SK-N-SH (cell line): Measurements from ENCODE around the gene SMOC1. TPM values are rescaled to one million over a fixed set of nuclear protein-coding genes. Genes with fewer than 3 reads are reported as not detected.

Experiments
- CTCF ChIA-PET: fragments of 300-600, 350-600 bp; formaldehyde crosslinking; extraction: SDS; loops from one replicate; lab custom pipeline; 2021; lab: Yijun Ruan, JAX
- POLR2A ChIA-PET: fragments of 350-600 bp; sonication (Branson Sonifier 250); formaldehyde crosslinking; extraction: SDS; loops from one replicate; lab custom pipeline; 2020; ENCODE audit warnings: antibody characterized with exemption, inconsistent platforms; lab: Yijun Ruan, JAX
- DNase-seq: peaks from one replicate; pipeline ENCODE4 v3.0.0; 2012
- H2AFZ ChIP-seq: fragments of 200-600 bp; sonication (generic); 2 replicates; pipeline ENCODE4 v1.8.1; 2016; ENCODE audit warnings: antibody characterized with exemption, mild to moderate bottlenecking, low read depth
- H3F3A ChIP-seq: fragments of 200-600 bp; sonication (generic); replicated peaks from 2 replicates; pipeline ENCODE3; 2016; ENCODE audit warnings: antibody characterized with exemption, mild to moderate bottlenecking; ENCODE audit not compliant: insufficient read depth
- H3K27ac ChIP-seq, 2 experiments: fragments of 200-500 bp in 1 of 2; fragments of 200-600 bp in 1 of 2; sonication (Bioruptor generic) in 1 of 2; sonication (generic), shearing (Covaris generic) in 1 of 2; 2 replicates each; pipeline versions ENCODE4 v1.5.1 to v1.6.1; 2014 to 2016; ENCODE audit warnings: low read depth in 2 of 2, inconsistent platforms in 1 of 2, low read length in 1 of 2, mild to moderate bottlenecking in 1 of 2, mixed read lengths in 1 of 2
- H3K27me3 ChIP-seq: fragments of 200-600 bp; sonication (generic), shearing (Covaris generic); 2 replicates; pipeline ENCODE4 v1.6.1; 2016; ENCODE audit warnings: mixed run types; ENCODE audit not compliant: insufficient read depth
- H3K36me3 ChIP-seq, 2 experiments: fragments of 200-500 bp in 1 of 2; fragments of 200-600 bp in 1 of 2; sonication (Bioruptor generic) in 1 of 2; sonication (generic) in 1 of 2; replicated peaks in 1 of 2; 2 replicates each; pipeline versions ENCODE3 to v1.5.1; 2014 to 2016; ENCODE audit warnings: low read length in 1 of 2, mild to moderate bottlenecking in 1 of 2; ENCODE audit not compliant: insufficient read depth in 2 of 2, control insufficient read depth in 1 of 2
- H3K4me1 ChIP-seq, 2 experiments: fragments of 200-500 bp in 1 of 2; fragments of 200-600 bp in 1 of 2; sonication (Bioruptor generic) in 1 of 2; sonication (generic), shearing (Covaris generic) in 1 of 2; 2 replicates each; pipeline versions ENCODE4 v1.5.1 to v1.6.1; 2014 to 2016; ENCODE audit warnings: low read depth in 1 of 2, low read length in 1 of 2, mixed run types in 1 of 2; ENCODE audit not compliant: insufficient read depth in 2 of 2, control insufficient read depth in 1 of 2
- H3K4me2 ChIP-seq: fragments of 200-600 bp; sonication (generic), shearing (Covaris generic); 2 replicates; pipeline ENCODE4 v1.6.1; 2017; ENCODE audit warnings: mixed run types
- H3K4me3 ChIP-seq, 2 experiments: fragments of 200-500 bp in 1 of 2; fragments of 200-600 bp in 1 of 2; sonication (Bioruptor generic) in 1 of 2; sonication (generic), shearing (Covaris generic) in 1 of 2; 2 replicates each; pipeline versions ENCODE4 v1.5.1 to v1.8.1; 2014 to 2016; ENCODE audit warnings: low read depth in 2 of 2, inconsistent platforms in 1 of 2, low read length in 1 of 2, mild to moderate bottlenecking in 1 of 2, mixed read lengths in 1 of 2, moderate library complexity in 1 of 2
- H3K79me2 ChIP-seq: fragments of 200-600 bp; sonication (generic); 2 replicates; pipeline ENCODE4 v1.8.1; 2017; ENCODE audit warnings: mild to moderate bottlenecking; ENCODE audit not compliant: insufficient read depth
- H3K9ac ChIP-seq: fragments of 200-600 bp; sonication (generic); 2 replicates; pipeline ENCODE4 v1.6.1; 2017; ENCODE audit warnings: mixed run types
- H3K9me2 ChIP-seq: fragments of 200-600 bp; sonication (generic); 2 replicates; pipeline ENCODE4 v1.6.1; 2017; ENCODE audit warnings: mixed run types
- H3K9me3 ChIP-seq: fragments of 200-600 bp; sonication (generic); 2 replicates; pipeline ENCODE4 v1.6.1; 2017; ENCODE audit warnings: mixed run types, mild to moderate bottlenecking, moderate library complexity
- H4K20me1 ChIP-seq: fragments of 200-600 bp; sonication (generic); 2 replicates; pipeline ENCODE4 v1.6.1; 2017; ENCODE audit warnings: mild to moderate bottlenecking, mixed run types; ENCODE audit not compliant: insufficient read depth
- GATA2 ChIP-seq: sonication (generic); formaldehyde crosslinking; IDR thresholded peaks from 2 replicates; pipeline ENCODE4 v1.5.0; 2020; ENCODE audit warnings: mild to moderate bottlenecking, missing genetic modification reagents
- NRF1 ChIP-seq: IDR thresholded peaks from 2 replicates; pipeline ENCODE4 v1.6.1; 2012; ENCODE audit warnings: low read depth, mild to moderate bottlenecking, low read length
- RCOR1 ChIP-seq: fragments of 150-350 bp; IDR thresholded peaks from 2 replicates; pipeline ENCODE4 v1.6.1; 2017; ENCODE audit warnings: antibody characterized with exemption, low read length
- USF2 ChIP-seq: fragments of 150-350 bp; IDR thresholded peaks from 2 replicates; pipeline ENCODE4 v1.6.1; 2017; ENCODE audit warnings: antibody characterized with exemption, low read length, low read depth, borderline replicate concordance
- YY1 ChIP-seq: IDR thresholded peaks from 2 replicates; pipeline ENCODE4 v1.4.0; 2012; ENCODE audit warnings: low read depth, mild to moderate bottlenecking
- ZBTB33 ChIP-seq: IDR thresholded peaks from 2 replicates; pipeline ENCODE4 v1.4.0; 2012; ENCODE audit warnings: low read depth, borderline replicate concordance
- WGBS: methylation state at CpG from one replicate; pipeline ENCODE4 v1.1.6; 2017; ENCODE audit warnings: low lambda C conversion rate; 5-methylcytosine and 5-hydroxymethylcytosine counted together
- polyA plus RNA-seq, 3 experiments: library from polyadenylated mRNA; depleted of rRNA; stranded (reverse); fragments of >200 nt; gene quantifications; 2 replicates each; pipeline ENCODE4 v1.2.3, GENCODE V29; 2012
- TF ChIP-seq, protein P1 (sequence below): IDR thresholded peaks from 2 replicates; pipeline ENCODE4; 2012
- TF ChIP-seq, protein P2 (sequence below): IDR thresholded peaks from 2 replicates; pipeline ENCODE4 v1.6.1; 2012; ENCODE audit warnings: mild to moderate bottlenecking, low read depth, low read length, moderate library complexity

SMOC1 gene
- polyA plus RNA-seq, 1 of the 3 experiments (the other 2 are of a cell fraction), result not detected

DNA sequence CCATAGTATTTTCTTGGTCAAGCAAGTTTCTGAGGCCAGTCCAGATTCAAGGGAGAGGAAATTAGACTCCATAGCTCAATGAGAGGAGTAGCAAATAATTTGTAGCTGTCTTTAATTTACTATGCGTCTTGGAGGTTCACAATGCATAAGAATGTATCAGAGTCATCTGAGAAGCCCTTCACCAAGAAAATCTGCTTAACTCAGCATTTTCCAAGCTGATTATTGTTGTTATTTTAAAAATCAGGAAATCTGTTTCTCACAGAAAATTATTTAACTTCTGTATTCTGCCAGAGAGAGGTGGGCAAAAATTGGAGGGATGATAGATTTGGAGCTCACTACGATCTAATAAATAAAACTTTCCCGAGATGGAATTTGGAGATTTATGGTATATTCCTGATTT is 72.0 kb downstream of the SMOC1 start:
- H3K9me3 ChIP-seq, result no peaks in the 10 kb centered on the region
- no peaks in the 10 kb centered on the region for H3F3A ChIP-seq
- no peak for DNase-seq
- no peaks in the 10 kb centered on the region for H4K20me1 ChIP-seq
- TF ChIP-seq USF2 (no peak), RCOR1 (no peak), ZBTB33 (no peak), YY1 (no peak), NRF1 (no peak)
- TF ChIP-seq, protein P1, sequence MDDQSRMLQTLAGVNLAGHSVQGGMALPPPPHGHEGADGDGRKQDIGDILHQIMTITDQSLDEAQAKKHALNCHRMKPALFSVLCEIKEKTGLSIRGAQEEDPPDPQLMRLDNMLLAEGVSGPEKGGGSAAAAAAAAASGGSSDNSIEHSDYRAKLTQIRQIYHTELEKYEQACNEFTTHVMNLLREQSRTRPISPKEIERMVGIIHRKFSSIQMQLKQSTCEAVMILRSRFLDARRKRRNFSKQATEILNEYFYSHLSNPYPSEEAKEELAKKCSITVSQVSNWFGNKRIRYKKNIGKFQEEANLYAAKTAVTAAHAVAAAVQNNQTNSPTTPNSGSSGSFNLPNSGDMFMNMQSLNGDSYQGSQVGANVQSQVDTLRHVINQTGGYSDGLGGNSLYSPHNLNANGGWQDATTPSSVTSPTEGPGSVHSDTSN, result no peak
- TF ChIP-seq, all 33 proteins: peak for 0
- 57% methylated on average over 3 of the region's 3 CpGs for WGBS
- Histone ChIP-seq H3K4me2 (no peak overlapping the region), H3K79me2 (no peaks in the 10 kb centered on the region), H3K4me1 (peaks cover 0 to 16% of the 10 kb centered on the region in 2 experiments; a peak in 1 of 4 replicates), H3K9me2 (no peaks in the 10 kb centered on the region), H3K4me3 (no peak overlapping the region), H3K27ac (no peak overlapping the region), H3K36me3 (no peaks in the 10 kb centered on the region), H3K27me3 (no peaks in the 10 kb centered on the region), H3K9ac (no peak overlapping the region), H2AFZ (no peak overlapping the region)
- POLR2A ChIA-PET, result no interaction called here
- CTCF ChIA-PET, result interaction anchor here (0.9 to 1.5 kb wide), 4 partner anchors 8 to 133 kb away, joined by 3 to 5 read pairs (median 3); no protein-coding TSS in a partner anchor

- ChIA-PET CTCF (interaction anchor here (0.9 to 1.4 kb wide), 3 partner anchors 7 to 76 kb away, joined by 3 read pairs; no protein-coding TSS in a partner anchor), POLR2A (no interaction called here)
- no peak overlapping the region for H3K27ac ChIP-seq
- H4K20me1 ChIP-seq, result no peaks in the 10 kb centered on the region
- no peaks in the 10 kb centered on the region for H3K9me2 ChIP-seq
- no peak for DNase-seq
- no peaks in the 10 kb centered on the region for H3K27me3 ChIP-seq
- peaks cover 0 to 21% of the 10 kb centered on the region in 2 experiments; a peak in 1 of 4 replicates for H3K4me1 ChIP-seq
- H3K9ac ChIP-seq, result no peak overlapping the region
- H3K36me3 ChIP-seq, result no peaks in the 10 kb centered on the region
- no peak overlapping the region for H3K4me3 ChIP-seq
- WGBS, result 25% methylated on average over 9 of the region's 9 CpGs
- H3K4me2 ChIP-seq, result no peak overlapping the region
- no peaks in the 10 kb centered on the region for H3K9me3 ChIP-seq
- no peak overlapping the region for H2AFZ ChIP-seq
- H3K79me2 ChIP-seq, result no peaks in the 10 kb centered on the region
- TF ChIP-seq NRF1 (no peak), GATA2 (CRISPR knock-in tag) (no peak)
- TF ChIP-seq, protein P2, sequence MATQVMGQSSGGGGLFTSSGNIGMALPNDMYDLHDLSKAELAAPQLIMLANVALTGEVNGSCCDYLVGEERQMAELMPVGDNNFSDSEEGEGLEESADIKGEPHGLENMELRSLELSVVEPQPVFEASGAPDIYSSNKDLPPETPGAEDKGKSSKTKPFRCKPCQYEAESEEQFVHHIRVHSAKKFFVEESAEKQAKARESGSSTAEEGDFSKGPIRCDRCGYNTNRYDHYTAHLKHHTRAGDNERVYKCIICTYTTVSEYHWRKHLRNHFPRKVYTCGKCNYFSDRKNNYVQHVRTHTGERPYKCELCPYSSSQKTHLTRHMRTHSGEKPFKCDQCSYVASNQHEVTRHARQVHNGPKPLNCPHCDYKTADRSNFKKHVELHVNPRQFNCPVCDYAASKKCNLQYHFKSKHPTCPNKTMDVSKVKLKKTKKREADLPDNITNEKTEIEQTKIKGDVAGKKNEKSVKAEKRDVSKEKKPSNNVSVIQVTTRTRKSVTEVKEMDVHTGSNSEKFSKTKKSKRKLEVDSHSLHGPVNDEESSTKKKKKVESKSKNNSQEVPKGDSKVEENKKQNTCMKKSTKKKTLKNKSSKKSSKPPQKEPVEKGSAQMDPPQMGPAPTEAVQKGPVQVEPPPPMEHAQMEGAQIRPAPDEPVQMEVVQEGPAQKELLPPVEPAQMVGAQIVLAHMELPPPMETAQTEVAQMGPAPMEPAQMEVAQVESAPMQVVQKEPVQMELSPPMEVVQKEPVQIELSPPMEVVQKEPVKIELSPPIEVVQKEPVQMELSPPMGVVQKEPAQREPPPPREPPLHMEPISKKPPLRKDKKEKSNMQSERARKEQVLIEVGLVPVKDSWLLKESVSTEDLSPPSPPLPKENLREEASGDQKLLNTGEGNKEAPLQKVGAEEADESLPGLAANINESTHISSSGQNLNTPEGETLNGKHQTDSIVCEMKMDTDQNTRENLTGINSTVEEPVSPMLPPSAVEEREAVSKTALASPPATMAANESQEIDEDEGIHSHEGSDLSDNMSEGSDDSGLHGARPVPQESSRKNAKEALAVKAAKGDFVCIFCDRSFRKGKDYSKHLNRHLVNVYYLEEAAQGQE, result no peak
- TF ChIP-seq, all 33 proteins: peak for 0
- no peaks in the 10 kb centered on the region for H3F3A ChIP-seq
Observed at GRCh38 chr14:69951935-69952334, 72.7 kb downstream of the SMOC1 start.
